NCI-H82 (cell line): ENCODE data around the gene MVD.
A peak's percentile ranks its signal among the peaks of the same experiment; 100 is the strongest.
"Not testable (repeated sequence)": the region's sequence is repeated elsewhere in the genome, so short reads cannot be mapped to it uniquely, and the experiment has no call there.

Source experiments
- DNase-seq: peaks from one replicate; lab custom pipeline; 2025; lab: John Stamatoyannopoulos, UW

MVD gene

GRCh38 chr16:88624481-88624880 is 38.4 kb downstream of the MVD start:
- DNase-seq = no peak

GRCh38 chr16:88623858-88624257 is 39.0 kb downstream of the MVD start:
- DNase-seq = no peak

- no peak for DNase-seq
Observed at GRCh38 chr16:88622866-88623265, 40.0 kb downstream of the MVD start.

- DNase-seq = no peak
Observed at GRCh38 chr16:88622125-88622524, 40.8 kb downstream of the MVD start.

- no peak for DNase-seq
Observed at GRCh38 chr16:88619859-88620815, 42.8 kb downstream of the MVD start.

- DNase-seq = no peak
Observed at GRCh38 chr16:88618956-88619667, 43.8 kb downstream of the MVD start.

GRCh38 chr16:88618182-88618955 is 44.5 kb downstream of the MVD start:
- no peak for DNase-seq

- no peak for DNase-seq
Observed at GRCh38 chr16:88617268-88618031, 45.4 kb downstream of the MVD start.

GRCh38 chr16:88616736-88617135 is 46.2 kb downstream of the MVD start:
- DNase-seq = no peak

- DNase-seq = no peak
Observed at GRCh38 chr16:88616320-88616719, 46.6 kb downstream of the MVD start.

- peak; percentile 33 for DNase-seq
Observed at GRCh38 chr16:88614818-88615580, 47.9 kb downstream of the MVD start.

GRCh38 chr16:88613911-88614817 is 48.7 kb downstream of the MVD start:
- DNase-seq = no peak

GRCh38 chr16:88613293-88613692 is 49.6 kb downstream of the MVD start:
- DNase-seq = peak; percentile 1

- no peak for DNase-seq
Observed at GRCh38 chr16:88610909-88611812, 51.7 kb downstream of the MVD start.

- no peak for DNase-seq
Observed at GRCh38 chr16:88610080-88610479, 52.8 kb downstream of the MVD start.

- not testable (repeated sequence) for DNase-seq
Observed at GRCh38 chr16:88609426-88609825, 53.5 kb downstream of the MVD start.

- no peak for DNase-seq
Observed at GRCh38 chr16:88608076-88608475, 54.8 kb downstream of the MVD start.

GRCh38 chr16:88606148-88606757 is 56.6 kb downstream of the MVD start:
- no peak for DNase-seq
